GM12892 (cell line): ENCODE results near the gene C2orf80.

Source experiments
- DNase-seq: peaks from one replicate; pipeline ENCODE4 v3.0.0; 2011; ENCODE audit not compliant: insufficient read length
- FAIRE-seq: peaks from 2 replicates; lab custom pipeline; 2011; peaks lifted over from hg19 to GRCh38; lab: Jason Lieb, UNC
- POLR2A ChIP-seq: IDR thresholded peaks from 2 replicates; pipeline ENCODE4 v1.6.1; 2011; ENCODE audit warnings: low read depth, low read length, control low read depth
- POLR2AphosphoS5 ChIP-seq: IDR thresholded peaks from 2 replicates; pipeline ENCODE4 v1.6.1; 2011; ENCODE audit warnings: low read depth, low read length, control low read depth
- TAF1 ChIP-seq: IDR thresholded peaks from 2 replicates; pipeline ENCODE4 v1.6.1; 2011; ENCODE audit warnings: low read depth, mild to moderate bottlenecking, control low read depth, low read length, borderline replicate concordance

C2orf80 gene

DNA sequence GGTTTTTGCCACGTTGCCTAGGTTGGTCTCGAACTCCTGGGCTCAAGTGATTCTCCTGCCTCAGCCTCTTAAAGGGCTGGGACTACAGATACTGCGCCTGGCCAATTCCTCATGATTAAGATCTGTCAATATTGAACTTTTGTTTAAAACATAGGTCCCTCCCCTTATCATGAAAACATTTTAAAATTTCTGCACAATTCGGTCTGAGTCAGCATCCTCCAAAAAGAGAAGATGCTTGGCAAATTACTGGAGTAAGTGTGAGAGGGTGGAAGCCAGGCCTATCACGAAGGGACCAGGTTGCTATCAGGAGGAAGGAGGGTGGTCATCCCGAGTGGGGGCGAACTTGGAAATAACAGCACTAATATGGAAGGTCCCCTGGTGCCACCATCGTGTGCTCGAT is 15.7 kb downstream of the C2orf80 start:
- no peak for TF ChIP-seq POLR2A
- TF ChIP-seq TAF1 = no peak
- TF ChIP-seq POLR2AphosphoS5 = no peak
- FAIRE-seq = no peak

DNA sequence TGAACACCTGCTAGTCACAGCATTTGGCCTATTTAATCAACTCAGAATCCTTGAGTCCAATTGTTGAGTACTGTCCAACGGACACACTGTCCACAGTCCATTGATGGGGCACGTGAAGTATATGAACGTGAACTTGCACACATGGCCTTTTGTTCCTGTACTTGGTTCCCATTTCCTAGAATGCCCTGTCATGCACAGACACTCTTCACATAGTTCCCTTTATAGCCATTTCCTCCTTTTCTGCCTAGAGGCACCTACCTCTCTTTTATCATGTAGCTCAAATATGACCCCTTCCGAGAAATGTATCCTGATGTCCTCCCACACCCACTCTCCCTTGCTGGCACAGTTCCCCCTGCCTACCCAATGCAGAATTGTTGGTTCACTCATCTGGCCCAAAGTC is 17.7 kb downstream of the C2orf80 start:
- FAIRE-seq (no peak), DNase-seq (no peak)
- TF ChIP-seq POLR2A (no peak), TAF1 (no peak), POLR2AphosphoS5 (no peak)

More for the DNA sequence above, 15.7 kb downstream of the C2orf80 start:
- no peak for DNase-seq

DNA sequence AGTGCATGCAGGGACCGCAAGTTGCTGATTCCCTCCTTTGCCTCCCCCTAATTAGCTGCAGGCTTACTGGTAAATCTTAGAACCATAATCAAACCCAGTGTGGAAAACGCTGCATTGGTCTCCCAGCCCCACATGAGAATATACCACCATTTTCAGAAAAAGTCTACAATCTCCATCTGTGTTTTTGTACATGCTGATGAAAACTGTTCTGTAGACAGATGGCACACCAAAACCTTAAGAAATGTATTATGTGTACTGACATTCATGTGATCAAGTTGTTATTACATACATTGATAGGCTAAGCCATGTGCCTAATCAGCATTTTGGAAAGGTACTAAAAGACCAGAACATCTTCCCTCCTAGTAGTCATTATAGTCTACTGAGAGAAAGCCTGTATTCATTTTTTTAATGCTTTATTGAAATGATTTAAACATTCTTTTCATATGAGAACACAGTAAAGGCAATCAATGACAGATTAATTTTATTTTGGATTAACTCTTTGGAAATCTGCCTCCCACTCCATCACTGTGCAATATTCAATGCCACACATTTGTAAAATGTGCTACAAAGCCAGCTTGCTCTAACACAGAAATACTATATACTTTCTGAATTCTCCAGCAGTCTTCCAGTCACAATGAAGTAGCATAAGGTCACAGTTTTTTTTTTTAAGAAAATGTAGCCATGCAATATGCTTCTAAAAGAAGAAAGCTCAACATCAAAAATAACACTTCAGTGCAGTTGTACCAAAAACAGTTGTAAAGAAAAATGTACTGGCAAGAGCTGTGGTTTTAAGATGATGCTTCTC is 24.7 kb downstream of the C2orf80 start:
- no peak for FAIRE-seq
- TF ChIP-seq TAF1 = no peak
- TF ChIP-seq POLR2A = no peak
- TF ChIP-seq POLR2AphosphoS5 = no peak

DNA sequence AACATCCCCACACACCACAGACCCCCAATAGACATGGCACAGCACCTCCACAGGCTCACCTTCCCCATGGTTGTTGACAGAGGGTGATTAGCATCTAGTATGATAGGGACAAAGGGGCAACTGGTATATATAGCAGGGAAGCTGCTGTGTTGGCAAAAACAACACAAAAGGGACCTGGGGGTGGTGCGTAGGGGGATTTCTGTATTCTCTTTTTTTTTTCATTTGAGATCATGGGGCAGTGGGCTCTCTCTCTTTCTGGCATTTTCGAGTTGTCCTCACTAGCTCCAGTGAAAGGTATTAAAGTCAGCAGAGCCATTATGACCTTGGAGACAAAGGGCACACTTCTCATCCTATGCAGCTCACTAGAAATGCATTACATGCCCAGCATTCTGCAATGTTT is 26.3 kb downstream of the C2orf80 start, which contains the start of gene CRYGA:
Gene CRYGA, minus strand, starts transcription at position 101 of the 400 bp plus-strand sequence. Its CDS starts 33 bp downstream, at position 68.
- FAIRE-seq (no peak), DNase-seq (no peak)
- no peak for TF ChIP-seq TAF1

More for the DNA sequence above, 24.7 kb downstream of the C2orf80 start:
- no peak for DNase-seq

DNA sequence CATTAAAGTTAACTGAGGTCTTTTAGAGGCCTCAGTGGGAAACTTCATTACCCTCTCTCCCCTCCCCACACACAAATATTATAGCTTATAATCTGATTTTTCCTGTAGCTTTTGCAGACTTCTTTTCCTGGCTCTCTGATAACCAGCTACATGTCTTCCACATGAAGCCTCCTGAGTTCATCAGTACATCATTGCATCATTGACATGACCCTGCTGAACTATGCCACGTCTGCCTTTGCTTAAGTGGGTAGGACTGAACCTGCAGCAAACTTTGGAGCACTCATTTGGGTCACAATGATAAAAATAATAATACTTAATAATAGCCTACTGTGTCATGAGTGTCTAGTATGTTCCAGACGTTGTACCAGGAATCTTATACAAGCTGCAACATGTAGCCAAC is 33.4 kb downstream of the C2orf80 start:
- FAIRE-seq (no peak), DNase-seq (no peak)

DNA sequence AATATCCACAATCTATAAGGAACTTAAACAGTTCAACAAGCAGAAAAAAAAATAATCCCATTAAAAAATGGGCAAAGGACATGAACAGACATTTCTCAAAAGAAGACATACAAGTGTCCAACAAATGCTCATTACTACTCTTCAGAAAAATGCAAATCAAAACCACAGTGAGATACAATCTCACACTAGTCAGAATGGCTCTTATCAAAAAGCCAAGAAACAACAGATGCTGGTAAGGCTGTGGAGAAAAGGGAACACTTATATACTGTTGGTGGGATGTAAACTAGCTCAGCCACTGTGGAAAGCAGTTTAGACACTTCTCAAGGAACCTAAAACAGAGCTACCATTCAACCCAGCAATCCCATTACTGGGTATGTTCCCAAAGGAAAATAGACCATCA is 36.7 kb downstream of the C2orf80 start:
- FAIRE-seq (no peak), DNase-seq (no peak)
- TF ChIP-seq POLR2AphosphoS5 (no peak), POLR2A (no peak), TAF1 (no peak)

More for the DNA sequence above, 33.4 kb downstream of the C2orf80 start:
- TF ChIP-seq POLR2AphosphoS5 (no peak), TAF1 (no peak), POLR2A (no peak)

DNA sequence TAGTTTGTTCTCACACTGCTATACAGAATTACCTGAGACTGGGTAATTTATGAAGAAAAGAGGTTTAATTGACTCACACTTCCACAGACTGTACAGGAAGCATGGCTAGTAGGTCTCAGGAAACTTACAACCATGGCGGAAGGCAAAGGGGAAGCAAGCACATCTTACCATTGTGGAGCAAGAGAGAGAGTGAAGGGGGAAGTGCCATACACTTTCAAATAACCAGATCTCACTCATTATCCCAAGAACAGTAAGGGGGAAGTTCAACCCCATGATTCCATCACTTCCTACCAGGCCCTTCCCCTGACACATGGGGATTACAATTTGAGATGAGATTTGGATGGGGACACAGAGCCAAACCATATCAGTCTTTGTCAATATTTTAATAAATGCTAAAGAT is 38.9 kb downstream of the C2orf80 start:
- DNase-seq = no peak
- TF ChIP-seq TAF1 = no peak
- no peak for TF ChIP-seq POLR2AphosphoS5
- no peak for TF ChIP-seq POLR2A
- no peak for FAIRE-seq

DNA sequence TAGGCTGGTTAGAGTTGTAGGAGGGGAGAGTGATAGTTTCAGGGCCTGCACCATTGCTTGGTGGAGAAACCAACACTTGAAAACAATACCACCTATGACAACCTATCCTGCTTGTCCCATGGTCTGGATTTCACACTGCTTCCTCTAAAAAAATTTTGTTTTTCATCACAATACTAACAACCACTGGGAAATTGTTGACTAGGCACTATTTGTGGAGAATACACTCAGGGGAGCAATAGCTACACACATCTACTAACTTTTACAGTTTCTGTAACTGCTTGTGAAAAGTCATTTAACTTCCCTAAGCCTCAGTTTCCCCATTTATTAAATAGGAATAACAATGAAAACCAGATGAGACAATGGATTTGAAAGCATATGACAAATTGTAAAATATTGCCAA is 39.7 kb downstream of the C2orf80 start:
- FAIRE-seq (no peak), DNase-seq (no peak)
- TF ChIP-seq POLR2AphosphoS5 (no peak), TAF1 (no peak), POLR2A (no peak)

DNA sequence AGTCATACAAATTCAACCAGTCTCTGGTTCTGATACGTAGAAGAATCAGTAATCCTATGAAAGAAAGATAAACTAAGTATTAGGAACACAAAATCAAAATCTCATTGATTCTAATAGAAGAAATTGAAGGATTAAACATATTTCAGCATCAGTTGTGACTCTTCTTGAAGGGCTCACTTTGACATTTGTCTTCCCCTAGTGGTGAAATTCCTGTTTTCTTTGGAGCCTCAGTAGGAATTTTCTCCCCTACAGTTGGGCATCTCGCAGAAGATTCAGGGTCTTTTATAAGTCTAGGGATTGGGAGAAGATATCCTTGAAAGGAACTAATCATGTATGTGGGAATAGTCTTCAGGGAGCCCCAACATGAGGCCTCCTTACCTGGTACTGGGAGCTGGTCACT is 41.0 kb downstream of the C2orf80 start:
- DNase-seq (no peak), FAIRE-seq (no peak)
- TF ChIP-seq POLR2A (no peak), TAF1 (no peak), POLR2AphosphoS5 (no peak)

DNA sequence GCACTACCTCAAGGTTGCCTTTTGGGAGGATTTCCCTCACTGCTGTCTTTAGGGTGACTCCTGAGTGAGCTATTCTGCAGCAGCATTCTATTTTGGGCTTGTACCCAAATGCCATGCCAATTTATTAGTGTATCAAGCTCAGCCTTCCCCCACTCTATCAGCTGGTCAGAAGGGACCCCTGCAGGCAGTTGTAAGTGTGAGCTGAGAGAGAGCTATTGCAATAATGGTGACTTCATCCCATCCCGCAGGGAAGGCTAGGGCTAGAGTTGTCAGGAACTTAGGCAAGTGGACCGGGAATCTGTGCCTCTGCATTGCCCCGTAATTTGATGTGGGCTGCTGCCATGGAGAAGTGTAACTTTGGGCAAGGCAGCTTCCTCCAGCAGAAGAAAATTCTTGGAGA is 42.1 kb downstream of the C2orf80 start:
- no peak for DNase-seq
- no peak for TF ChIP-seq POLR2AphosphoS5
- no peak for TF ChIP-seq POLR2A
- TF ChIP-seq TAF1 = no peak
- FAIRE-seq = no peak

DNA sequence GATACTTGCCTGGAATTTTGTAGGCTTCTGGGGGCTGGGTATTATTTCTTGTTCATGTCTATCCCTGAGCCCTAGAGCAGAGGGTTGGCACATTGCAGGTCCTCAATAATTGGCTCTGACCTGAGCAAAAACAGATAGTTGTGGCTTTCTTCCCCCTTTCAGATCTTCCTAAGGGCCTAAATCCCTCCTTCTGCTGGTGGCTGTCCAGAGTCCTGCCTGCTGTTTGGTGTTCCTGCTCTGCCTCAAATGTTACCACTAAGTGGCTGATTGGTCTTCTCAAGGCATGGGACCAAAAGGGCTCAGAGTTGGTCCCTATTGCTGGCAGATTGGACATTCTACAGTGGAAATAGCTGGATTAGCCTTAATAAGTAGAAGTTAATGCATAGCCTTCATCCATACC is 42.8 kb downstream of the C2orf80 start:
- TF ChIP-seq TAF1 = no peak
- TF ChIP-seq POLR2A = no peak
- TF ChIP-seq POLR2AphosphoS5 = no peak
- no peak for FAIRE-seq
- no peak for DNase-seq

DNA sequence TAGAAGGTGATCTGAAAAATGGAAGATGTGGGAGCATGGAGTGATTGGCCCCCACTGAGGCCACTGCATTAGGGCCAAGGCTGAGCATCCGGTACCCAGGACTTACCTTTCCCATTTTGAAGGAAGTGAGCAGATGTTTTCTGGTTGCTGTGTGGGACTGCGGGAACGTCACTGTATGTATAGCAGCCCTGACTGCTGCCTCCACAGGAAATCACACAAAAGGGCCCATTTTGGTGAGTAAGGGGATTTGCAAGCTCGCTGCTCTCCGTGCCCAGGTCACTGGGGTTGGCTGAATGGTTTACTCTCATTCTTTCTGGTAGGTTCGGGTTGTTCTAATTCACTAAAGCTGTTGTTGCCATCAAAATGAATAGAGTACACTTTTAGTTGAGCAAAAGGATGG is 43.8 kb downstream of the C2orf80 start, which contains the start of gene CRYGB:
Gene CRYGB, minus strand, starts transcription at position 153 of the 400 bp plus-strand sequence. Its CDS starts 38 bp downstream, at position 115.
- DNase-seq (no peak), FAIRE-seq (no peak)
- no peak for TF ChIP-seq TAF1
- no peak for TF ChIP-seq POLR2A
- TF ChIP-seq POLR2AphosphoS5 = no peak
